ENCODE measurements around the gene SPINK4.

The SPINK4 gene

GRCh38 chr9:33239921-33240320 lies at the start of gene SPINK4:
SPINK4 (plus strand) TSS chr9:33240167; CDS start chr9:33240209, 42 bp downstream.
- in situ Hi-C loops (cut with MboI; ENCODE audit: low sequenced_read_pairs) = no loop called here
- H3K4me1 ChIP-seq = no peaks in the 10 kb centered on the region

GRCh38 chr9:33192493-33193255 lies 47.3 kb upstream of the SPINK4 start:
- no peak overlapping the region for H3K4me3 ChIP-seq
- in situ Hi-C loops (cut with MboI; ENCODE audit: low sequenced_read_pairs) = no loop called here
- peaks cover 10% of the 10 kb centered on the region for H3K4me1 ChIP-seq
- no peak for DNase-seq (ENCODE audit: low spot score in 2 of 2)
- H3K27me3 ChIP-seq (ENCODE audit: low read depth) = no peaks in the 10 kb centered on the region
- no peaks in the 10 kb centered on the region for H3K36me3 ChIP-seq (replicated peaks)
- H3K9me3 ChIP-seq = no peaks in the 10 kb centered on the region

More at GRCh38 chr9:33239921-33240320, at the start of gene SPINK4:
- no peaks in the 10 kb centered on the region; the same call in 1 of the 2 replicates for H3K9me3 ChIP-seq
- DNase-seq (ENCODE audit: low spot score in 2 of 2) = no peak
- no peak within 1 kb of the TSS for H3K4me3 ChIP-seq
- H3K27me3 ChIP-seq (ENCODE audit: low read depth) = no peaks in the 10 kb centered on the region
- H3K36me3 ChIP-seq (replicated peaks) = no peaks in the 10 kb centered on the region

- in situ Hi-C loops (cut with MboI; ENCODE audit: low sequenced_read_pairs) = no loop called here
- Histone ChIP-seq H3K9me3 (no peaks in the 10 kb centered on the region; the same call in 1 of the 2 replicates), H3K27me3 (ENCODE audit: low read depth) (no peaks in the 10 kb centered on the region), H3K4me1 (peaks cover 12% of the 10 kb centered on the region), H3K36me3 (replicated peaks) (no peaks in the 10 kb centered on the region), H3K4me3 (no peak overlapping the region)
- no peak for DNase-seq (ENCODE audit: low spot score in 2 of 2)
Measured at GRCh38 chr9:33193818-33194217, 46.1 kb upstream of the SPINK4 start.

- no peak for DNase-seq (ENCODE audit: low spot score in 2 of 2)
- Histone ChIP-seq H3K36me3 (replicated peaks) (no peaks in the 10 kb centered on the region), H3K27me3 (ENCODE audit: low read depth) (no peaks in the 10 kb centered on the region), H3K4me3 (no peak overlapping the region), H3K4me1 (peaks cover 12% of the 10 kb centered on the region), H3K9me3 (no peaks in the 10 kb centered on the region; the same call in 1 of the 2 replicates)
- in situ Hi-C loops (cut with MboI; ENCODE audit: low sequenced_read_pairs) = no loop called here
Measured at GRCh38 chr9:33196736-33197135, 43.2 kb upstream of the SPINK4 start.

GRCh38 chr9:33197279-33198152 lies 42.5 kb upstream of the SPINK4 start:
- H3K4me3 ChIP-seq = no peak overlapping the region
- H3K27me3 ChIP-seq (ENCODE audit: low read depth) = no peaks in the 10 kb centered on the region; the same call in 1 of the 2 replicates
- no peaks in the 10 kb centered on the region; the same call in 1 of the 2 replicates for H3K9me3 ChIP-seq
- H3K36me3 ChIP-seq (replicated peaks) = no peaks in the 10 kb centered on the region
- in situ Hi-C loops (cut with MboI; ENCODE audit: low sequenced_read_pairs) = no loop called here
- peak; percentile 27 to 45 for DNase-seq (ENCODE audit: low spot score in 2 of 2)
- peaks cover 12% of the 10 kb centered on the region for H3K4me1 ChIP-seq

GRCh38 chr9:33198165-33198564 lies 41.8 kb upstream of the SPINK4 start:
- no peak overlapping the region for H3K4me3 ChIP-seq
- no peak for DNase-seq (ENCODE audit: low spot score in 2 of 2)
- in situ Hi-C loops (cut with MboI; ENCODE audit: low sequenced_read_pairs) = no loop called here
- H3K27me3 ChIP-seq (ENCODE audit: low read depth) = no peaks in the 10 kb centered on the region; the same call in 1 of the 2 replicates
- H3K36me3 ChIP-seq (replicated peaks) = no peaks in the 10 kb centered on the region
- H3K9me3 ChIP-seq = no peaks in the 10 kb centered on the region; the same call in 1 of the 2 replicates
- peaks cover 12% of the 10 kb centered on the region for H3K4me1 ChIP-seq

GRCh38 chr9:33202018-33202417 lies 37.9 kb upstream of the SPINK4 start:
- DNase-seq (ENCODE audit: low spot score in 2 of 2) = no peak
- in situ Hi-C loops (cut with MboI; ENCODE audit: low sequenced_read_pairs) = no loop called here
- H3K27me3 ChIP-seq (ENCODE audit: low read depth) = peaks cover 24% of the 10 kb centered on the region
- no peak overlapping the region for H3K4me3 ChIP-seq
- H3K4me1 ChIP-seq = peaks cover 7% of the 10 kb centered on the region
- no peaks in the 10 kb centered on the region for H3K36me3 ChIP-seq (replicated peaks)
- H3K9me3 ChIP-seq = no peaks in the 10 kb centered on the region; the same call in 1 of the 2 replicates

GRCh38 chr9:33202552-33203201 lies 37.3 kb upstream of the SPINK4 start:
- Histone ChIP-seq H3K9me3 (no peaks in the 10 kb centered on the region; the same call in 1 of the 2 replicates), H3K4me1 (peaks cover 2% of the 10 kb centered on the region), H3K27me3 (ENCODE audit: low read depth) (peaks cover 24% of the 10 kb centered on the region), H3K36me3 (replicated peaks) (no peaks in the 10 kb centered on the region), H3K4me3 (no peak overlapping the region)
- DNase-seq (ENCODE audit: low spot score in 2 of 2) = no peak
- in situ Hi-C loops (cut with MboI; ENCODE audit: low sequenced_read_pairs) = no loop called here

- in situ Hi-C loops (cut with MboI; ENCODE audit: low sequenced_read_pairs) = no loop called here
- Histone ChIP-seq H3K36me3 (replicated peaks) (no peaks in the 10 kb centered on the region), H3K4me1 (no peaks in the 10 kb centered on the region), H3K27me3 (ENCODE audit: low read depth) (peaks cover 14% of the 10 kb centered on the region), H3K4me3 (no peak overlapping the region), H3K9me3 (no peaks in the 10 kb centered on the region)
- DNase-seq (ENCODE audit: low spot score in 2 of 2) = no peak
Measured at GRCh38 chr9:33209394-33209793, 30.6 kb upstream of the SPINK4 start.

GRCh38 chr9:33210006-33210715 lies 29.8 kb upstream of the SPINK4 start:
- peaks cover 6% of the 10 kb centered on the region for H3K27me3 ChIP-seq (ENCODE audit: low read depth)
- no peak for DNase-seq (ENCODE audit: low spot score in 2 of 2)
- H3K36me3 ChIP-seq (replicated peaks) = no peaks in the 10 kb centered on the region
- no peaks in the 10 kb centered on the region for H3K4me1 ChIP-seq
- H3K9me3 ChIP-seq = no peaks in the 10 kb centered on the region
- in situ Hi-C loops (cut with MboI; ENCODE audit: low sequenced_read_pairs) = no loop called here
- no peak overlapping the region for H3K4me3 ChIP-seq

- in situ Hi-C loops (cut with MboI; ENCODE audit: low sequenced_read_pairs) = no loop called here
- Histone ChIP-seq H3K27me3 (ENCODE audit: low read depth) (peaks cover 14% of the 10 kb centered on the region), H3K36me3 (replicated peaks) (no peaks in the 10 kb centered on the region), H3K9me3 (no peaks in the 10 kb centered on the region), H3K4me3 (no peak overlapping the region), H3K4me1 (no peaks in the 10 kb centered on the region)
- no peak for DNase-seq (ENCODE audit: low spot score in 2 of 2)
Measured at GRCh38 chr9:33211695-33212393, 28.1 kb upstream of the SPINK4 start.

- H3K4me3 ChIP-seq = no peak overlapping the region
- no peak for DNase-seq (ENCODE audit: low spot score in 2 of 2)
- H3K9me3 ChIP-seq = no peaks in the 10 kb centered on the region
- in situ Hi-C loops (cut with MboI; ENCODE audit: low sequenced_read_pairs) = no loop called here
- no peaks in the 10 kb centered on the region for H3K36me3 ChIP-seq (replicated peaks)
- H3K4me1 ChIP-seq = peaks cover 5% of the 10 kb centered on the region
- H3K27me3 ChIP-seq (ENCODE audit: low read depth) = peaks cover 16% of the 10 kb centered on the region
Measured at GRCh38 chr9:33220681-33221567, 19.0 kb upstream of the SPINK4 start.
